GM21576 (cell line): ENCODE results near the gene KCNA4.
A peak's percentile ranks its signal among the peaks of the same experiment; 100 is the strongest.
"Not testable (repeated sequence)": the region's sequence is repeated elsewhere in the genome, so short reads cannot be mapped to it uniquely, and the experiment has no call there.

Experiments used
- ATAC-seq: cut with Tn5 transposase; IDR thresholded peaks from one replicate; pipeline ENCODE4 v1.9.1; 2021; ENCODE audit warnings: mild to moderate bottlenecking, moderate library complexity; ENCODE audit not compliant: unreplicated experiment

KCNA4 gene

DNA sequence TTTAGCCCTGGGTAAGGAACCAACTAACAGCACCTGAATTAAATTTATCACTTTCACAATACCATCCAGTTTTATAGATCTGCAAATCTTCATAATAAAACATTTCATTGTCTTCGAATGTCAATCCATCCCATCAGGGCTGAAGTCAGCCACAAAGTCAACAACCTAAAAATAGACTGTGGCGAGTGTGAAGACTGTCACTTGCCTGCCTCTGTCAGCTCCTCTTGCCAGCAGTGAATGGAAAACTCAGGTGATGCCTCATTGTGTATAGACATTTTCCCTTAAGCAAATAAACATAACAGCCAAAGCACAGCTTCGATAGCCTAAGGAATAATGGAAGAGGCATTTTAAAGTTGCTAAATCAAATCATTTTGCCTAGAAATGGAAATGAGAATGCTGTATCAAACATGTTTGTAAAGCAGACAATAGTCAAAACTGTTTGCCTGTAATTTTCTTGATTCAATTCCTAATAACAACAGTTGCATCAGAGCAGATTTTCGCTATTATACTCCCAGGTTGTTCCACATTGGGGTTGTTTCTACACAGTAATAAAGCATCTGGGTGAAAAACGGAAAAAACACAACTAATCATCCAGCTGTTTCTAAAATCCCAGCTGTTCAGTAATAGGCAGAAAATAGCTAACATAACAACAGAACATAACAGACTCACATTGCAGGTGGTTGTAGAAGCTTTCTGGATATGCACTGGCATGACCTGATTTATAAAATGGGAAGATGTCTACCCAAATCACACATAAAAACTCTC lies 15.7 kb downstream of the KCNA4 start:
- ATAC-seq = no peak

DNA sequence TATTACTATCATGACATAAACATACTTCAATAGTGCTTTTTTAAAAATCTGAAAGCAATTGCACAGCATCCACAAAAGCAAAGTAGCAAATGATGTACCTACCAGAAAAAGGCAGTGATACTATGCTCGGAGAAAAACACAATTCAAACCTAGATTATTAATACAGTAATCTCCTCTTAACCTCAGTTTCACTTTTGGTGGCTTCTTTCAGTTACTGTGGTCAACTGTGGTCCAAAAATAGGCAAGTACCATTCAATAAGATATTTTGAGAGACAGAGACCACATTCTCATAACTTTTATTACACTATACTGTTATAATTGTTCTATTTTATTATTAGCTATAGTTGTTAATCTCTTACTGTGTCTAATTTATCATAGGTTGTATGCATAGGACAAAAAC lies 20.8 kb downstream of the KCNA4 start:
- ATAC-seq = no peak

DNA sequence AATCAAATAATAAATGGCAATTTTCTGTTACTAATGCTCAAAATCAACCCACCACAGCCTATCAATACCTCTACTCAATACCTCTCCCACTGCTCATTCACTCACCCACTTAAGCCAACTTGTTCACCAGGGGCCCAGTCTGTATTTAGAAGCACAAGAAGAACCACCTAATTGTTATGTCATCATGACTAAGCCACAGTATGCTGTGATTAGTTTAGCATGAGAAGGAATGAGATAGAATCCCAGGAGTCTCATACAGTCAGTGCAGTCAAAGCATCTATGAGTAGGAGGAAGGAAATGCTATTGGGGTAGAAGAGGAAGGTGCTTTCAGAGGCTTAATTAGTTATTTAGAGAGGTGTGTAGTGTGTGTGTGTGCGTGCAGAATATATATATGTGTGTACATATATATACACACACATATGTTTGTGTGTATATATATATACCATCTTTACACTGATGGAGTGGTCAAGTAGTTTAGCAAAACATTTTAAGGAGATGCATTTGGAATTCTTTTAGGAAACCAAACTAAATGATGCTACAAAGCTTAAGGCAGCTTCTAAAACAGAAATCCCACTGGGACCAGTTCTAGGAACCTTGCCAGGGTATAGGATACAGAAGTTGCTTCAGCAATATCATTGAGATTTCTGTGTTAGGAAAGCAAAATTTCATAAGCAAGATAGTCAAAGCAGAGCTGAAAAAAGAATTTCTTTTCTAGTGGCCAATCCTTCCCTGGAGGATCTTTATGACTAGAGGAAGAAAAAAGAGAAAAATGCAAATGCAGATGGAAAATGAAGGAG lies 27.5 kb downstream of the KCNA4 start:
- no peak for ATAC-seq

GRCh38 chr11:29985248-29985647 lies 31.6 kb downstream of the KCNA4 start:
- no peak for ATAC-seq

DNA sequence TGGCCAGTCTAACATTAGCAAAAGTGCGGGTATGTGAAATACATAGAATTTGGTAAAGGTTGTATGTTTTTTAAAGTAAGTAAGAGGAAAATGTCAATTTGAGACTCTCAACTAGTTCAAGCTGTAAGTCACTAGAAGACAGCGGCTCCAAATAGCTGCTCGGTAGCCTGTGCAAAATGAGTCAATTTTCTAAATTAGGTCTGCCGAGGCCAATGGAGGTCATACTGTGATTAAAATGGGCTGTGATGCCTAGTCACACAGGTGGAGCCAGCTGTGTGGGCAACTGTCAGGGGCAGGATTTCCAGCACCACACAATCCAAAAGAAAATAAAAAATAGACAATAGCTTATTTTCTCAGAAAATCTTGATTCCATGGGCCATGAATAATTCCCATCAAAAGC lies 32.3 kb downstream of the KCNA4 start:
- no peak for ATAC-seq

- ATAC-seq = no peak
These were observed 38.3 kb downstream of the KCNA4 start for GRCh38 chr11:29978549-29978948.

DNA sequence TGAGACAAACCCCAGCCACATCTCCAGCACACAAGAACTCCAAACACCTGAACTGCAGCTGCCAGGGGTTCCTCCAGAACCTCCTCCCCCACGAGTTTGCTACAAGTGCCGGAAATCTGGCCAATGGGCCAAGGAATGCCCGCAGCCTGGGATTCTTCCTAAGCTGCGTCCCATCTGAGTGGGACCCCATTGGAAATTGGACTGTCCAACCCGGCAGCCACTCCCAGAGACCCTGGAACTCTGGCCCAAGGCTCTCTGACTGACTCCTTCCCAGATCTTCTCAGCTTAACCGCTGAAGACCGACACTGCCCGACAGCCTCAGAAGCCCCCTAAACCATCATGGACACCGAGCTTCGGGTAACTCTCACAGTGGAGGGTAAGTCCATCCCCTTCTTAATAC lies 41.2 kb downstream of the KCNA4 start:
- ATAC-seq = not testable (repeated sequence)

DNA sequence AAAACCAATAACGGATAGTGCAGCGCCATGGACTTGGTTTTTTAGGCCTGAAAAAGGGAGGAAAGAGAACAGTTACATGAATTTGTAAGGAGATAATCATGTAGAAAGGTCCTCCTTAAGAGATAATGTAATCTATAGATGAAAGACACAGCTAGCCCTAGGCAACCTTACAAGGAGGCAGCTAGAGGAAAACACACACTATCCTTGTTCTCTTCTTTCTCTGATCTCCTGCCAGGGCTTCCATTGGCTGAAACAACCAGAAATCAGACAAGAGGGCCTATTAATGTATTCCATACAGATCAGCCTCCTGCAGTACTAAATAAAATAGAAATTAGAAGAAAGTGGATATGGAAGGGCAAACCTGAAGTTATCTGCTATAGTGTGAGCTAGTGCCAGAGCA lies 53.0 kb downstream of the KCNA4 start:
- no peak for ATAC-seq

GRCh38 chr11:29963036-29963435 lies 53.8 kb downstream of the KCNA4 start:
- no peak for ATAC-seq

DNA sequence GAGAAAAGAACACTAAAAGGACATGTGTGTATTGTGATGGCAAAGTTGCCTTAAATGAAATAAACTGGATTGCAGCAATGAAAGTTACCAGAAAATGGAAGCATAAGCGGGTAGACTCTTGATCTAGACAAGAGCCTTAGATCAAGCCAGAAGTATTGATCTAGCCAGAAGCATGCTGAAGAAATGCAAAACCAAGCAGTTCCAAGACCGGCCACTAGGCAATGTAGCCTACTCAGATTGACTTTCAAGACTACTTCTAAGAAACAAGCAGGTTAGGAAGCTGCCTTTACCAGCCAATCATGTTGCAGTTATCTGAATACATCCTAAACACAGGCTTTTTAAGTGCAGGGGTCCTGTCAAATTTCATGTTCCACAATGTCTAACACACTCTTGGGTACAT lies 54.6 kb downstream of the KCNA4 start:
- peak; percentile 60 for ATAC-seq
